Spleen (tissue), 11 donors: ENCODE measurements around the gene C3orf20. TPM values are rescaled to one million over a fixed set of nuclear protein-coding genes. Genes with fewer than 3 reads are reported as not detected.
"Not testable (repeated sequence)": the region's sequence is repeated elsewhere in the genome, so short reads cannot be mapped to it uniquely, and the experiment has no call there.

Source experiments
- DNase-seq: peaks from one replicate; pipeline ENCODE4 v3.0.0-alpha.2; 2020
- H3K27ac ChIP-seq, 8 donors: fragments of 200-600 bp; sonication (generic) in 7 of 8; 1 replicate in 4 of 8; 2 replicates in 4 of 8; pipeline versions ENCODE4 v1.5.0 to v1.8.0; 2016 to 2021; ENCODE audit warnings: inconsistent platforms in 4 of 8, mild to moderate bottlenecking in 4 of 8, moderate library complexity in 1 of 8
- H3K27me3 ChIP-seq, 7 donors: fragments of 200-600 bp; sonication (generic) in 6 of 7; replicated peaks in 1 of 7; 1 replicate in 4 of 7; 2 replicates in 3 of 7; pipeline versions ENCODE4 v1.5.0 to v1.8.0; 2016 to 2021; ENCODE audit warnings: inconsistent platforms in 3 of 7, mild to moderate bottlenecking in 1 of 7
- H3K36me3 ChIP-seq, 6 donors: fragments of 200-600 bp; sonication (generic) in 5 of 6; 1 replicate in 4 of 6; 2 replicates in 2 of 6; pipeline versions ENCODE4 v1.5.0 to v1.8.0; 2016 to 2021; ENCODE audit warnings: inconsistent platforms in 2 of 6
- H3K4me1 ChIP-seq, 6 donors: fragments of 200-600 bp; sonication (generic) in 5 of 6; 1 replicate in 3 of 6; 2 replicates in 3 of 6; pipeline versions ENCODE4 v1.5.0 to v1.8.0; 2016 to 2021; ENCODE audit warnings: inconsistent platforms in 3 of 6
- H3K4me3 ChIP-seq, 8 donors: fragments of 200-600 bp; sonication (generic) in 7 of 8; 1 replicate in 4 of 8; 2 replicates in 4 of 8; pipeline versions ENCODE4 v1.5.0 to v1.8.0; 2016 to 2021; ENCODE audit warnings: inconsistent platforms in 4 of 8, mild to moderate bottlenecking in 4 of 8, moderate library complexity in 2 of 8
- H3K9me3 ChIP-seq, 8 donors: fragments of 200-600 bp; sonication (generic) in 7 of 8; 1 replicate in 4 of 8; 2 replicates in 4 of 8; pipeline versions ENCODE4 v1.5.0 to v1.8.0; 2016 to 2021; ENCODE audit warnings: inconsistent platforms in 4 of 8
- POLR2A ChIP-seq, 3 donors: fragments of 450-650 bp; IDR thresholded peaks; one replicate each; pipeline ENCODE4 v1.5.1; 2017; ENCODE audit warnings: antibody characterized with exemption in 3 of 3, mild to moderate bottlenecking in 1 of 3
- POLR2AphosphoS5 ChIP-seq, 3 donors: sonication (generic); formaldehyde crosslinking; IDR thresholded peaks; one replicate each; pipeline ENCODE4 v1.5.1; 2017; ENCODE audit warnings: antibody characterized with exemption in 3 of 3
- WGBS, 5 donors: extraction: QIAGEN DNeasy Blood & Tissue Kit in 3 of 5; methylation state at CpG; one replicate each; pipeline versions ENCODE4 v1.1.5 to v1.1.7; 2013 to 2018; 5-methylcytosine and 5-hydroxymethylcytosine counted together
- intact Hi-C: fragments of 100-400 bp; cut with DNase I; formaldehyde crosslinking; loops from one replicate; pipeline ENCODE4 v1.15.0; 2023; ENCODE audit warnings: low total_unique reads
- polyA plus RNA-seq, 3 donors: library from polyadenylated mRNA; stranded (reverse); fragments of 200-250 nt; gene quantifications; one replicate each; pipeline ENCODE4 v1.2.1, GENCODE V29; 2013
- total RNA-seq, 7 donors: library from RNA; depleted of rRNA in 3 of 7; stranded (reverse); fragments of >200 nt in 3 of 7; fragmentation: NEBNext Ultra II Directional in 4 of 7; extraction: Animal tissue kit (Norgen Biotek cat#: 25700) in 4 of 7; gene quantifications; one replicate each; pipeline versions ENCODE4 v1.1.0 to v1.2.1, GENCODE V29; 2016 to 2021
- TF ChIP-seq, protein P1 (sequence below), 11 experiments: fragments of 200-600 bp in 7 of 11; fragments of 450-650 bp in 4 of 11; sonication (generic) in 4 of 11; IDR thresholded peaks in 8 of 11; conservative IDR thresholded peaks in 3 of 11; 1 replicate in 7 of 11; 2 replicates in 4 of 11; pipeline versions ENCODE4 v1.4.0 to v1.8.0; 2016 to 2021; ENCODE audit warnings: antibody characterized with exemption in 11 of 11, inconsistent platforms in 4 of 11, mild to moderate bottlenecking in 1 of 11
- donor health status: healthy with polysubstance abuse.
- donor health status: DM: no; HTN: no; CAD: no; lungs with moderate emphysema.
- donor health status: DM: no; HTN: no; CAD: no.
- donor health status: Bipolar disorder and iron deficiency.
- donor health status: healthy.
- donor health status: DM: no; HTN: no; CAD: no.
- donor health status: DM: yes; HTN: yes; CAD: no.

Gene C3orf20
- total and polyA plus RNA-seq, 10 donors: 0.17 to 1.1 (median 0.30) TPM; not detected in 3

DNA sequence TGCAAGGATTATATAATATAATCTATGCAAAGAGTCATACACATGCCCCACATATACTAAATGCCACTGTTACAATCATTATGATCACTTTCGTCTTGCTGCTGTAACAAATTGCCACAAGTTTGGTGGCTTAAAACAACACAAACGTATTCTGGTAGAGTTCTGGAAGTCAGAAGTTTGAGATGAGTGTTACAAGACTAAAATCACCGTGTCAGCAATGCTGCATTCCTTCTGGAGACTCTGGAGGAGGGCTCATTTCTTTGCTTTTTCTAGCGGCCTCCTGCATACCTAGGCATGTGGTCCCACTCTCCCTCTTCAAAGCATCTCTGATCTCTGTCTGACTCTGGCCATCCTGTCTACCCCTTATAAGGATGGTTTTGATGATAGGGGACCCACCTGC lies 24.7 kb upstream of the C3orf20 start:
- Histone ChIP-seq H3K36me3 (peaks cover 0 to 16% (median 7%) of the 10 kb centered on the region in 6 donors), H3K9me3 (no peaks in the 10 kb centered on the region), H3K27me3 (no peaks in the 10 kb centered on the region), H3K4me1 (peaks cover 18 to 63% (median 44%) of the 10 kb centered on the region in 6 donors), H3K4me3 (peak overlapping the region in 1 of 8 donors; percentile 89), H3K27ac (no peak overlapping the region)
- 94 to 97% (median 95%) methylated on average over 4 of the region's 4 CpGs for WGBS, 5 donors
- intact Hi-C loops: no loop called here
- TF ChIP-seq POLR2A (IDR thresholded peaks at IDR 0.05) (no peak), POLR2AphosphoS5 (IDR thresholded peaks at IDR 0.05) (no peak)
- TF ChIP-seq, protein P1, sequence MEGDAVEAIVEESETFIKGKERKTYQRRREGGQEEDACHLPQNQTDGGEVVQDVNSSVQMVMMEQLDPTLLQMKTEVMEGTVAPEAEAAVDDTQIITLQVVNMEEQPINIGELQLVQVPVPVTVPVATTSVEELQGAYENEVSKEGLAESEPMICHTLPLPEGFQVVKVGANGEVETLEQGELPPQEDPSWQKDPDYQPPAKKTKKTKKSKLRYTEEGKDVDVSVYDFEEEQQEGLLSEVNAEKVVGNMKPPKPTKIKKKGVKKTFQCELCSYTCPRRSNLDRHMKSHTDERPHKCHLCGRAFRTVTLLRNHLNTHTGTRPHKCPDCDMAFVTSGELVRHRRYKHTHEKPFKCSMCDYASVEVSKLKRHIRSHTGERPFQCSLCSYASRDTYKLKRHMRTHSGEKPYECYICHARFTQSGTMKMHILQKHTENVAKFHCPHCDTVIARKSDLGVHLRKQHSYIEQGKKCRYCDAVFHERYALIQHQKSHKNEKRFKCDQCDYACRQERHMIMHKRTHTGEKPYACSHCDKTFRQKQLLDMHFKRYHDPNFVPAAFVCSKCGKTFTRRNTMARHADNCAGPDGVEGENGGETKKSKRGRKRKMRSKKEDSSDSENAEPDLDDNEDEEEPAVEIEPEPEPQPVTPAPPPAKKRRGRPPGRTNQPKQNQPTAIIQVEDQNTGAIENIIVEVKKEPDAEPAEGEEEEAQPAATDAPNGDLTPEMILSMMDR (IDR thresholded peaks at IDR 0.05 in 8 of 11, conservative IDR thresholded peaks at IDR 0.05 in 3 of 11): no peak
- no peak for DNase-seq

DNA sequence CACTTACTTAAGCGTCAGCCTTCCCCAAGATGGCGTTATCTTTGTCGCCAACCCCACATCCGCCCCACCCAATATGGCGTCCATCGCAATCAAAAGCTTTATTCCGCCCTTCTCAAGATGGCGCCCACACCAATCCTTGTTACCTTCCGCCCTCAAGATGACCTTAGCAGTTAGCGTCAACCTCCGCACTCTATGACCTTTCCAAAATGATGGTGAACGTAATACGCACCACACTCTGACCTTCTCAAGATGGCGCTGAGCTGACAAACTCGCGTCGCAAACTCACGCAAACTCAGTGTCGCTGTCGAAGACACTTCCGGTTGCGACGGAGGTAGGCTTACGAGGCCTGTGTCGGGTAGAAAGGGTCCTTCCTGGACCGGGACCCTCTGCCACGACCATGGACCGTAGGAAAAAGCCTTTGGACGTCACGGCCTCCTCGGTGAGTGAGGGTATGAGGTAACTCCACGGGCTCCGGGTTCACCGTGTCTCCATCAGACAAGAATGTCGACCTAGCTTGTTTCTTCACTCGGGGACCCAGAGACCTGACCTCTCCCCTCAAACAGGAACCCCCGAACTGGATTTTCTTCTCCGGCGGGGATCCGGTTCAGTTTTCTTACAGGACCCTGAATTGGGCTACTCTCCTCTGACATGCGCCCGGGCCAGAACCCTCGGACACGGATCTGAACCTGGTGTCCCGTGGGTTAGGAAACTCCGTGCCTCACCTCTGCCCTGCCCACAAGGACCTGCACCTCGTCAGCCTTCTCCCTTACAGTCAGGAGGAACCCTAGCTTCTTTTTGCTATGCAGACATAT lies 23.3 kb upstream of the C3orf20 start, which contains the start of gene CCDC174:
Gene CCDC174 (plus strand): TSS at position 323 of the 812 bp plus-strand sequence. CDS start 75 bp downstream, at position 398.
- peak; percentile 96 for DNase-seq
- WGBS, 5 donors: 0 to 1% (median 0%) methylated on average over 38 to 47 of the region's 47 CpGs
- Histone ChIP-seq H3K9me3 (no peaks in the 10 kb centered on the region), H3K27me3 (no peaks in the 10 kb centered on the region), H3K4me3 (peak within 1 kb of the TSS; percentile 54 to 89 (median 70)), H3K4me1 (peaks cover 18 to 76% (median 46%) of the 10 kb centered on the region in 6 donors), H3K36me3 (peaks cover 0 to 30% (median 21%) of the 10 kb centered on the region in 6 donors), H3K27ac (peak within 1 kb of the TSS; percentile 89 to 97 (median 92))
- TF ChIP-seq, protein P1 (IDR thresholded peaks at IDR 0.05 in 8 of 11, conservative IDR thresholded peaks at IDR 0.05 in 3 of 11): peak in 1 of 11 experiments; percentile 28
- peak; percentile 94 to 100 (median 98) for TF ChIP-seq POLR2AphosphoS5 (IDR thresholded peaks at IDR 0.05)
- peak in 2 of 3 donors; percentile 46 to 65 for TF ChIP-seq POLR2A (IDR thresholded peaks at IDR 0.05)
- intact Hi-C loops: no loop called here

- Histone ChIP-seq H3K4me1 (peaks cover 18 to 84% (median 46%) of the 10 kb centered on the region in 6 donors), H3K4me3 (peak overlapping the region; percentile 54 to 89 (median 70)), H3K36me3 (peaks cover 0 to 38% (median 29%) of the 10 kb centered on the region in 6 donors), H3K27ac (peak overlapping the region in 7 of 8 donors; percentile 89 to 97 (median 92))
- H3K9me3 ChIP-seq, DNase-seq, H3K27me3 ChIP-seq, intact Hi-C loops: not testable (repeated sequence)
- 80 to 88% (median 83%) methylated on average over 21 of the region's 21 CpGs for WGBS, 5 donors
Measured at GRCh38 chr3:14652360-14652907, 22.5 kb upstream of the C3orf20 start.

GRCh38 chr3:14657579-14657978 lies 17.4 kb upstream of the C3orf20 start:
- no peaks in the 10 kb centered on the region for H3K9me3 ChIP-seq
- intact Hi-C loops: no loop called here
- peaks cover 16 to 50% (median 22%) of the 10 kb centered on the region in 6 donors for H3K4me1 ChIP-seq
- peaks cover 0 to 89% (median 81%) of the 10 kb centered on the region in 6 donors for H3K36me3 ChIP-seq
- no peak overlapping the region for H3K27ac ChIP-seq
- no peaks in the 10 kb centered on the region for H3K27me3 ChIP-seq
- 69 to 80% (median 73%) methylated on average over 2 of the region's 2 CpGs for WGBS, 5 donors
- H3K4me3 ChIP-seq: no peak overlapping the region
- TF ChIP-seq POLR2AphosphoS5 (IDR thresholded peaks at IDR 0.05) (no peak), POLR2A (IDR thresholded peaks at IDR 0.05) (no peak)
- TF ChIP-seq, protein P1 (IDR thresholded peaks at IDR 0.05 in 8 of 11, conservative IDR thresholded peaks at IDR 0.05 in 3 of 11): no peak
- DNase-seq: no peak
